ENCODE results near the gene TNKS1BP1. TPM values are rescaled to one million over a fixed set of nuclear protein-coding genes. Genes with fewer than 3 reads are reported as not detected.
"Not testable (repeated sequence)": the region's sequence is repeated elsewhere in the genome, so short reads cannot be mapped to it uniquely, and the experiment has no call there.

Gene TNKS1BP1
- total RNA-seq, 1 donor from 2014 or later: 20.0 TPM

DNA sequence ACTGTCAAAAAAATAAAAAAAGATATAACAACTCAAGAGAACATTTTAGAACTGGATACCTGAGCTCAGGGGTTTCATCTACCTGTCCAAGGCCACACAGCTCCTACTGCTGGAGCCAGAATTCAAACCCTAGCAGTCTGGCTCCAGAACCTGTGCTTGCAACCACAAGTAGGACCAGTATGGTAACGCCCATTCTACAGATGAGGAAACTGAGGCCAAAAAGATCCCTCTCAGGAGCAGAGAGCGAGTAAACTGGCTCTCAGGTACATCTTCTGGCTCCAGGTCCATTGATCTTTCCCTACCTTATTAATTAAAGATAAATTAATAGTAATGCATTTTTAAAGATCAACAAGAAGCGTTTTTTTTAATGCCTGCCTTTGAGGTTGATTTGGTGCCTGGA is 32.6 kb upstream of the TNKS1BP1 start:
- no peak for FAIRE-seq
- DNase-seq (ENCODE audit: low spot score in 2 of 2): no peak

DNA sequence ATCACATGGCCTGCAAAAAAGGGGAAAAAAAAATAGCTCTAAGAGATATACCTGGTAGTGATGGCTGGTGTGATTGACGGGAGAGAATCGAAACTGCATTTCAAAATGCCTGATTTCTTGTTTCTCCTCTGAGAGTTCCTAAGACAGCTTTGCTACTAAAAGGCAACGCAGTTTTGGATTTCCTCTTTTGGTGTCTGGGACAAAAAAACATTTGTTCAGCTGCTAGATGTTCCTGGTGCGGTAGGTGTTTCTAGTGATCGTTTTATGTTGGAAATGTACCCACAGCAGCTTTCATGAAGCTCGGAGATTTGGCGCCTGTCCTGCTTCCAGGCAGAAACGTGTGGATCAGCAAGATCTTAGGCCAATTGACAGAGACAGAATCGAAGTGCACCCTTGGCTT is 31.5 kb upstream of the TNKS1BP1 start:
- FAIRE-seq (no peak), DNase-seq (ENCODE audit: low spot score in 2 of 2) (no peak)

DNA sequence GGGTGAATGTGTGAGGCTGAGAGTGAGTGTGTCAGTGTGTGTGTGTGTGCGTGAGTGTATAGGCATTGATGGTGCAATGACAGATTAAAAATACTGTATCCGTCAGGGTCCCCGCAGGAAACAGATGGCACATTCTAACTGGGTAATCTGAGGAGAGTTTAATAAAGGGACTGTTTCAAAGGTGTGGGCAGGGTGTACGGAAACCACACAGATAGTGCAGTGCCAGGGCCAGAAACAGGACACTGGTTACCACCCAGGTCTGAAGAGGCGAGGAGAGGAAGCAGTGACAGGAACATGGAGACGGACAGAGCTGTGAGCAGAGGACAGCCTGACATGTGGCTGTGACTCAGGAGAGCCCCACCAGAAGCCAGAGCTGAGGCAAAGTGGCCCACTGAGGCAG is 29.9 kb upstream of the TNKS1BP1 start:
- no peak for FAIRE-seq
- no peak for DNase-seq (ENCODE audit: low spot score in 2 of 2)

DNA sequence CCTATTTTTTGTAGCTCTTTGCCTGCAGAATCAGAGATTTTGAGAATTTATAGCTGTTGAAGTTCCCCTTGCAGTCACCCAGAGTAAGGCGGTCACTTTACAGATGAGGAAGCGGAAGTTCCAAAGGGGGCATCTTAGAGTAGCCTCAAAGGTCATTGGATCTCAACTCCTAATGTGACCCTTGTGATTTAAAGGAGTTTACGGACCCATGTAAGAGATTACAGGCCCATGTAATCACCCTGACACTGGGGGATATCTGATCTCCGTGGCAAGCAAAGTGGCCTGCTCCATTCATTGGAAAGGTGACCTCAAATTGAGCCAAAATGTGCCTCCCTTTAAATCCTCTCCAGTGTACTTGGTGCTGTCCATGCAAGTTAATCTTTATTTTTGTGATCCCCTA is 29.1 kb upstream of the TNKS1BP1 start:
- no peak for FAIRE-seq

DNA sequence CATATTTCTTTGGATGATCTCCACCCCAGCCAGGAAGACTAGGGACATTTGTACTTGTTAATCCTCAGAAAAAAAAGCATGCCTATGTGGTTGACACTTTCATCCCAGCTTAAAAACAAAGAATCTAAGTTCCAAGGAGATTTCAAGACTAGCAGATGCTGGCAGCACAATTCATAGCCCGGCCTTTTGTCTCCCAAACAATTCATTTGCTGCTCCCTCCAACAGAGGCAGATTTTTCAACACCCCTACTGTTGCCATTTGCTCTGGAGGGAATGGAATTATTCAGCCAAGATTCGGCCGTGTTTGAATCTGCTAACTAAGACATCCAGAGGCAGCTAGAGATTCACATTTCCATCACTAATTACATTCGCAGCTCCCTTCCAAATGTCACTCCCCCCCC is 28.7 kb upstream of the TNKS1BP1 start:
- no peak for FAIRE-seq
- no peak for DNase-seq (ENCODE audit: low spot score in 2 of 2)

More for the DNA sequence above, 29.1 kb upstream of the TNKS1BP1 start:
- no peak for DNase-seq (ENCODE audit: low spot score in 2 of 2)

DNA sequence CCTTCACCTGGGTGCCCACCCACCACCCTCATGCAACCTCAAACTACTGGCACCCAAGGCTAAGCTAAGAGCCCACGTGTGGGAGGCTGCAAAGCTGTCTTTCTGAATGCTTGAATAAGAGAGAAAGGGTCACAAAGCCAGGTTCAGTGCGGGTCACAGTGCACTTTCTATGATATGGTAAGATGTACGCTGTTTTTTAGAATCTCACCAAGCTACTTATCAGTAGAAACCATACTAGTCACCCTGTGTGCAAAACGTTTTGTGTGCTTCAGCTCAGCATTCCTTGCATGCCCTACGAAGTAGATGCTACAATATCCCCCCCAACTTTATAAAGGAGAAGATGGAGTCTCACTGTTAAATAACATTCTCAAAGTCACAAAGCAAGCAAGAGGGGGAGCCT is 28.3 kb upstream of the TNKS1BP1 start:
- FAIRE-seq: no peak
- DNase-seq (ENCODE audit: low spot score in 2 of 2): no peak

DNA sequence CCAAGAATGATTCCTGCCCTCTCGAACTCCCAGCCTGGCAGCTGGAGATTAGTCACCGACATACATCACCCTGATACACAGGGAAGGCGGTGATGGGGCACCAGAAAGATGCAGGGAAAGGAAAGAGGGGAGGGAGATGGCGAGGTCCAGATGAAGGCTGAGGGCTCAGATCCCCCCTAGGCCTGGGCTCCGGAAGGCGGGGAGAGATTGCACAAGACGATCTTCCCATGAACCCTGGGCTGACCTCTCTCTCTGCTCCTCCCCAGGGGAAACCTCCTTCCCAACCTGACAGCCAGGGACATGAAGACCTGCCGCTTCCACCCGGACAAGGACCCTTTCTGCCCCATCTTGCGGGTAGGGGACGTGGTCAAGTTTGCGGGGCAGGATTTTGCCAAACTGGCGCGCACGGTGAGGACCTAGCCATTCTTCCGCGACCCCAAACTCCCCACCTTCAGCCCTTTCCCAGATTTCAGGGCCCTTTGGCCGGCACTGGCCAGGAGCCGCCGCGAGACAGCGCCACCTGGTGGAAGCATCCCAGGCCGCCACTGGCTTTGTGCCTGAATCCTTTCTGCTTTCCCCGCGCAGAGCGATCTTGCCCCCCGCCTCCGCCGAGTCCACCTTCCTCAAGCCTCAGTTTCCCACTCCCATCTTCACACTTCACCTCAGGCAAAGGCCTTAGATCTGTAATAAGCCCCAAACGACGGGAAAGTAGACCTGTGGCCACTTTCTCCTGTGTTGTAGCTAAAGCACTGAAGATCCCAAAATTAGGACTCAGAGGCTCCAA is 24.9 kb upstream of the TNKS1BP1 start:
- FAIRE-seq: no peak
- peak in 1 of 2 donors; percentile 70 for DNase-seq (ENCODE audit: low spot score in 2 of 2)

DNA sequence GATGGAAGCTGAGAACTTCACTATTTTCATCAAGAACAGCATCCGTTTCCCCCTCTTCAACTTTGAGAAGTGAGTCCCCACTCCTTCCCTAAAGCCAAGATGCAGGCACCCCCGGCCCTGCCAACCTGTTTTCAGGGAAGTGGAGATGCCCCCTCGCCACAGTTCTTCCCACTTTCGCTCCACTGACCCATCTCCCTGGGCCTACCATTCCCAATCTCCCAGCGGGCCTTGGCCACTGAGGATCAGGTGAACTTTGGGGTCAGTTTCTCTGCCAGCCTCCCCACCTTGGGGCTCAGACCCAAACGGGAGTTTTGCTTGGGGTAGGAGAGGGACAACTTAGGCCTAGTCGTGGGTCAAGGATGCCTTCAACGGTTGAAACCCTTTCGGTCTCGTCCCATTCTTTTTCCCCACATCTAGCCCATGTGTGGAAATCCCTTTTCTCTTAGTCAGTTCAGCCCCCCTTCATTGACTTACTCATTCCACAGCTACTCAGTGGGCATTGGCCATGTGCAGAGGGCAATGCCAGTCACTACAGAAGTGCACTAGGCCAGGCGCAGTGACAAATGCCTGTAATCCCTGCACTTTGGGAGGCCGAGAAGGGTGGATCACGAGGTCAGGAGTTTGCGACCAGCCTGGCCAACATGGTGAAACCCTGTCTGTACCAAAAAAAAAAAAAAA is 24.0 kb upstream of the TNKS1BP1 start:
- DNase-seq (ENCODE audit: low spot score in 2 of 2) (no peak), FAIRE-seq (no peak)

DNA sequence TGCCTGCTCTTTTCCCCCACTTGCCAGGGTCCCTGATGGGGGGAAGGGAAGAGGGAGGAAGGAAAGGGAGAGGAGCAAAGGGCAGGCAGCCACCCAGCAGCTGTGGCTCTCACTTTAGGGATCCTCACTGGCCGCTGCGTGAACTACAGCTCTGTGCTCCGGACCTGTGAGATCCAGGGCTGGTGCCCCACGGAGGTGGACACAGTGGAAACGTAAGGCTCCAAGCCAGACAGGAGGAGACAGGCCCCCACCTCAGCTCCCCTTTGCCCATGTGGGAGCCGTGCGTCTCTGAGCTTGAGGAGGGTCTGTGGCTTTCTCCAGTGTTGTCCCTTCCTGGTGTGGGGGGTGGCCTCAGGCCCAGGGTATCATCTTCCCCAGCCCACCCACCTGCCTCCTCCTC is 23.3 kb upstream of the TNKS1BP1 start:
- FAIRE-seq (no peak), DNase-seq (ENCODE audit: low spot score in 2 of 2) (no peak)

DNA sequence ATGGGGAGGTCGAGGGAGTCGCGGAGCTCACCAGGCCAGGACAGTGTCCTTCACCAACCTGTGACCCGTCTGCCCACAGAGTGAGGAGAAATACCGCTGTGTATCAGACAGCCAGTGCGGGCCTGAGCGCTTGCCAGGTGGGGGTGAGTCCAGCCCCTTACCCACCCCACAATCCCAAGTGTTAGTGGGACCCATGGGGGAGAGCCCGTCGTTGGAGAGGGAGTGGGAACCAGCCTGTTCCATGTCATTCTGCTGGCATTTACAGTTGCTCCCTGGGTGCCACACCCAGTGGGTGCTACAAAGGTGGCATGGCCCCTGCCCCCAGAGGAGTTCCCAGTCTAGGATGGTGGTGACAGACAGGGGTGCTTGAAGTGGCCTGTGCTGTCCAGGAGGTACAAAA is 22.6 kb upstream of the TNKS1BP1 start:
- no peak for FAIRE-seq
- no peak for DNase-seq (ENCODE audit: low spot score in 2 of 2)

DNA sequence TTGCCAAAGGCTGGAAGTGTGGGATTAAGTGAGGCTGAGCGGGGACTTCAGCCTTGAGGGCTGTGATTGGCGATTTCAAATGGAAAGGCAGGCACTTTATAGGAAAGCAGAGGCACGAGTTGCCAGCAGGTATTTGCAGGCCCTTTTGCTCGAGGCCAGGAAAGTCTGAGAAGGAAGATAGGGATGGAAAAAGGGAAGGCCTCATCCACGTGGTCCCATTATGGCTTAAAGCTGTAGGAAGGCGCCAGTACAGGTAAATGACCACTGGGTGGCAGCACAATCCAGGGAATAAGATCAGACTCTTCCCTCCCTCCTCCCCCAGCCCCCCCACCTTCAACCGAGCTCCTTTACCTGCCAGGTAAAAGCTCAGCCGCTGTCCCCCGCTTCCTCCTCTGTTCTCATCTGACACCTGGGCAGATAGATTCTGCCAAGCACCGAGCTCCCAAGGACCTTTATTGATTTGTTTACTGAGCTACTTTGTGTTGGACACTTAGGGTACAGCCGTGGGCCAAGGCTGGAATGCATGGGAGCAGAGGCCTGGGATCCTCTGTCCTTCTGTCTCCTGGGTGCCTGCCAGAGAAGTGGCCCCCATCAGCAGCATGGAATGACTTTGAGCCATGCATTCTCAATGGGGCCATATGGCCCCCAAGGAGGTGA is 20.9 kb upstream of the TNKS1BP1 start:
- FAIRE-seq (no peak), DNase-seq (ENCODE audit: low spot score in 2 of 2) (peak; percentile 68 to 83)

DNA sequence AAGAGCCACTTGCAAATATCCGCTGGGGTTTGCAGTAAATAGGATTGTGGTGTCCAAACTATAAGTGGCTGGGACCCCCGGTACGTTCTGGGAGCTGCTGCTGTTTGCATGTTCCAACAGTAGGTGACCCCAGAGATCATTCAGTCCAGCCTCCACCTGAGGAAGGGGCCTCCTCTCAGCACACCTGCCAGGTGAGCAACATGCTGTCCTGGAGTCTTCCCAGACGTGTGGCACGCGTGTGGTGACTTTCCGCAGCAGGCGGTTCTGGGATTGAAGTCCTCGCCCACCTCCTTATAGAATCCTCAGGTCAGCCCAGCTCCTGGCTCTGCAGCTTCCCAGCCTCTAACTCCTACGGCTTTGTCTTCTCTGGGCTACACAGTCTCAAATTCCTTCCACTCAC is 20.1 kb upstream of the TNKS1BP1 start:
- FAIRE-seq (no peak), DNase-seq (ENCODE audit: low spot score in 2 of 2) (no peak)

DNA sequence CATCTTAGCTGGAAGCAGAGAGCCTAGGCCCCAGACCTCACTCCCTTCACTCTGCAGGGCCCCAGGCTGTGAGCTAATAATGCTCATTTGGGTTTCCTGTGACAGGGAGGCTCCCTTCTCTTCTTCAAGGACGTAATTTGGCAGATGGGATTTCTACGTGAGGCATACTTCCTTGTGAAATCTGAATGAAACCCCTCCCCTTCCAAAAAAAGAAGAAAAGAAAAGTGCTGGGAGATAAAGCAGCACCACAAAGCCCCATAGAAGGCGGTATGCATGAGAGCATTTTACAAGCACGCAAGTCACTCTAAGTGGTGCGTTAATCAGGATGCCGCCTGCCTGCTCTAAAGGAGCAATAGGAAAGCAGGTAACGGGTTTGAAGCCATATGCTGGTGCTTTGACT is 19.1 kb upstream of the TNKS1BP1 start:
- no peak for FAIRE-seq

DNA sequence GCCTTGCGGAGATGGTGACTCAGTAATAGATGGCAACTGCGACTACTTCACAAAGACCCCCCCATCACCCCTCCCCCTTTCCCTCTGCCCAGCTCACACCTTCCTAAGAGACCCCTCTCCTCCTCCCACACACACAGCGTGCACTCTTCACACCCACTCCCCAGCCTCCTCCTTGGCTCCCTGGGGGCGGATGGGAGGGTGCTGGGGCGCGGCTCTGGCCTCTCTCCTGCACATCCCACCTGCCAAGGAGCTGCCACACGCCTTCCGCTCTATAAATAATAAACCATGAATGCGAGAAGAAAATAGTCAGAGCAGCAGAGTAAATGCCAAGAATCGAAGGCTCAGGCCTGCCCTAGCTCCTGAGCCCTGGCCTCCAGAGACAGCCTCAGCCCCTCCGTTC is 17.9 kb upstream of the TNKS1BP1 start:
- DNase-seq (ENCODE audit: low spot score in 2 of 2) (no peak), FAIRE-seq (no peak)

More for the DNA sequence above, 19.1 kb upstream of the TNKS1BP1 start:
- DNase-seq (ENCODE audit: low spot score in 2 of 2): no peak

DNA sequence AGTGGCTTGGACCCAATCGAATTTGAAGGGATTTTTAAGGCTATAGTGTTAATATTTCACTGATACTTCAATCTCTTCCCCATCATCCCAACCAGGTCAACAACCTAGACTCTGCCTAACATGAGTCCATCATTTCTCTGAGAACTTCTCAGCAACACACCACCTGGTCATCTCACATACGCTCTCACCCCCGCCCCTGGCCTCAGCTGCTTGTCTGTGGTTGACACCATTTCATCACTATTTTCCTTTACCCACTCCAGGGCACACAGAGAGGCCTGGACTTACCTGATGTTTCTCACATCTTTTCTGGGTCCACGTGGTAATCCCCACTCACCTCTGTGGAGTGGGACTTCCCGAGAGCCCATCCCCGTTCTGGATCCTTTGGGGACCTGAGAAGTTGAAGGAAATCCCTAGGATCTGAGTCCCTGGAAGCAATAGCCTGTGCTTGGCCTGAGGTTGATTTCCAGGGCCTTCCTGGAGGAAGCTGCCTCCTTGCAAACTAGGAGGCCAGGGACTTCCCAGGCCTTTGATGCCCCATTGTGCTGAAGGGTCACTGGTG is 16.6 kb upstream of the TNKS1BP1 start:
- DNase-seq (ENCODE audit: low spot score in 2 of 2) (no peak), FAIRE-seq (no peak)

DNA sequence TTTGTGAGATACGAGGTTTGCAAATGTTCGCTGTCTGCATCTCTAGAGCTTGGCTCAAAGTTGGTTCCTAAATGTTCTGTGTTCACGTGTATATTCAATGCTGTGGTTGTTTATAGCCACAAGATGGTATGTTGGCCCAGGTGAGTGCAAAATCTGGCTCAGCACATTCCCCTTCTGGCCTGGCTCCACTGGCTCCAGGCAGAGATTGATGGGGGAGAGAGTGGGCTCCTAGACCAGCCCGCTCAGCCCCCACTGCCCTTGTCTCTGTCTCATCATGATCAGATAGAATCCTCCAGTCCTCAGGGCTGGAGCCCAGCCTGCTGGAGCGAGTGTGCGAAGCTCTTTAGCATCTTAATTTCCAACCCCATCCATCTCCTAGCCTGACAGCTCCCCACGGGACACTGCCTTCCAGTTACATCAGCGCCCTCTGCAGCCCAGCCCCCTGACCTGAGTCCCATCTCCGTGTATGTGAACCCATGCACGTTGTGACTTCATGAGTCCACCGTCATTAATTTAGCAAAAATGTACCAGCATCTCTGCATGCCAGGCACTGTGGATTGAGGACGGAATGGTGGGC is 15.4 kb upstream of the TNKS1BP1 start:
- FAIRE-seq (no peak), DNase-seq (ENCODE audit: low spot score in 2 of 2) (no peak)

DNA sequence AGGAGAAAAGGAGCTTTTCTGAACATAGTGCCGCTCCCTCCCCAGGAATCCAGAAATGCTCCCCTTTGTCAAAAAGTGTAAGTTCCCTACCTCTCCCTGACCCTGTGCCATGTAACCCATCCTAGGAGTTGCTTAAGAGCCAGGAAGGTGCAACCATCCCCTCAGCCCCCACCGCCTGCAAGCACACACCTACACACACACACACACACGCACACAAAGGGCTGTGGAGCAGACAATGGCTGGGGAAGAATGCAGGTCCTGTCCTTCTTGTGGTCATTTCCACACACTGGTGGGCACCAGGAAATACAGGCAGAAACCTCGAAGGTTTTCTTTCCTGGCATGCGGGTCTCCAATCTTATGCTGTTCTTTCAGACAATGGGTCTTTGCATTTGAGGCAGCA is 14.6 kb upstream of the TNKS1BP1 start:
- DNase-seq (ENCODE audit: low spot score in 2 of 2) (no peak), FAIRE-seq (no peak)

DNA sequence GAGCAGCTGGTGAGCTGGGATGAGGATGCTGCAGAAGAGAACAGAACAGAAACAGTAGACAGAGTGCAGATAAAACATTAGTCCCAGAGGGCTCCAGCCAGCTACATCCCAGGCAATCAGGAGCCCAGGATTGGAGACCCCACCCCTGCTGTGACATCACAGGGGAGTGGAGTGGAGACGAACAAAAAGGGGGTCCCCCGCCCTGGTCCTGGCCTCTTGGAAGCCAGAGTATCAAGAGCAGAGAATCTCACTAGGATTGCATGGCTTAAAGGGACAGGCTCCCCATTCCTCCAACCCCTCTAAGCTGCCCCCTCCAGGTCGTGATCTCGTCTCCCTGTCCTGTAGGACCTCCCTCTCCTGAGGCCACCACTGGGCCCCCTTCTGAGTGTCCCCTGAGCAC is 13.4 kb upstream of the TNKS1BP1 start, which contains the start of gene P2RX3:
P2RX3 (plus strand) TSS at position 211 of the 400 bp plus-strand sequence. CDS start 199 bp downstream, outside the sequence.
- FAIRE-seq (no peak), DNase-seq (ENCODE audit: low spot score in 2 of 2) (no peak)

DNA sequence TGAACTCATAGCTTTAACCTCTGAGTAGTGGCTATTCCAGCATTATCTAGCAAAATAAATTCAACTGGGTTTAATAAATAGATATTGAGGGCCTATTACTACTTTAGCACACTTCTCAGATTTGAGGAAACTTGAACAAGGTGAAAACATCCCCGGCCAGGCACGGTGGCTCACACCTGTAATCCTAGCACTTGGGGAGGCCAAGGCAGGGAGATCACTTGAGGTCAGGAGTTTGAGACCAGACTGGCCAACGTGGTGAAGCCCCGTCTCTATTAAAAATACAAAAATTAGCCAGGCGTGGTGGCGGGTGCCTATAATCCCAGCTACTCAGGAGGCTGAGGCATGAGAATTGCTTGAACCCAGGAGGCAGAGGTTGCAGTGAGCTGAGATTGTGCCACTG is 12.1 kb upstream of the TNKS1BP1 start:
- DNase-seq (ENCODE audit: low spot score in 2 of 2); FAIRE-seq: not testable (repeated sequence)

DNA sequence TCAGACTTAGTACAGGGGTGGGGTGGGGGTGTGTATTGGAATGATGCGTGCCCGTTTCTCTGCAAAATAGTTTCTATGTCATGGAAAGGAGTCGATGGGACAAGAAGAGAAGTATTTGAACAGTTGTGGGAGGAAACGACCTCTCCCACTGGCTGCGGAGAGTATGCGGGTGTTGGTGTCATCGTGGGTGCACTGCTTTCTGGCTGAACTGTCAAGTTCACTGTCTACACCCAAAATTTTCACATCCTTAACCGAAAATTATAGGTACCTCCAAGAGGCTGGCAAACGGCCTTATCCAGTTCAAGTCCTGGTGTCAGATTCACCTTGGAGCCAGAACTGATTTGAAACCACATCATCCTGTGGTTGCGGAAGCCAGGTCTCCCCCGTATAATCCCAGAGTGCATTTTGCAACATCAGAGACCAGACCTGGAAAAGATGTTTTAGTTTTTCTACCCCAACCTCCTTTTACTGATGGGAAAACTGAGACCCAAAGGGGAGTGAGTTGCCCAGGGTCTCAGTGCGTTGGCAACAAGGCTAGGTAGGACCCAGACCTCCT is 11.4 kb upstream of the TNKS1BP1 start:
- no peak for FAIRE-seq

More for the DNA sequence above, 11.4 kb upstream of the TNKS1BP1 start:
- no peak for DNase-seq (ENCODE audit: low spot score in 2 of 2)

Measured in frontal cortex (tissue), 4 donors.